HepG2 (cell line): ENCODE data around the gene C14orf93. TPM values are rescaled to one million over a fixed set of nuclear protein-coding genes. Genes with fewer than 3 reads are reported as not detected.

Experiments
- ATF4 ChIP-seq, 2 experiments: fragments of 450-650 bp in 1 of 2; sonication (generic) in 1 of 2; formaldehyde crosslinking; IDR thresholded peaks; 2 replicates each; pipeline versions ENCODE4 v1.5.0 to v1.8.0; 2020 to 2022; ENCODE audit warnings: mild to moderate bottlenecking in 1 of 2, missing genetic modification reagents in 1 of 2
- CBX5 ChIP-seq: sonication (generic); formaldehyde crosslinking; IDR thresholded peaks from 2 replicates; pipeline ENCODE4 v1.4.0; 2020; ENCODE audit warnings: missing genetic modification reagents, borderline replicate concordance
- EHMT2 ChIP-seq: fragments of 200-600 bp; sonication (generic); IDR thresholded peaks from 2 replicates; pipeline ENCODE4 v1.7.0; 2017; ENCODE audit warnings: antibody characterized with exemption, low read depth, low read length, borderline replicate concordance
- ELF1 ChIP-seq: sonication (generic); formaldehyde crosslinking; IDR thresholded peaks from 2 replicates; pipeline ENCODE4 v1.4.0; 2020; ENCODE audit warnings: missing genetic modification reagents
- ELF4 ChIP-seq: sonication (generic); formaldehyde crosslinking; IDR thresholded peaks from 2 replicates; pipeline ENCODE4 v1.5.0; 2020; ENCODE audit warnings: missing genetic modification reagents, mild to moderate bottlenecking, moderate library complexity, borderline replicate concordance
- HMG20A ChIP-seq: IDR thresholded peaks from 2 replicates; pipeline ENCODE4 v1.6.1; 2016; ENCODE audit warnings: borderline replicate concordance
- NAIF1 ChIP-seq: sonication (generic); formaldehyde crosslinking; IDR thresholded peaks from 2 replicates; pipeline ENCODE4 v1.5.0; 2020; ENCODE audit warnings: mild to moderate bottlenecking, missing genetic modification reagents, borderline replicate concordance
- SP4 ChIP-seq: sonication (generic); formaldehyde crosslinking; IDR thresholded peaks from 2 replicates; pipeline ENCODE4 v1.8.1; 2023; ENCODE audit warnings: mild to moderate bottlenecking, missing genetic modification reagents
- XBP1 ChIP-seq: sonication (generic); formaldehyde crosslinking; IDR thresholded peaks from 2 replicates; pipeline ENCODE4 v1.5.0; 2020; ENCODE audit warnings: missing genetic modification reagents
- ZBTB1 ChIP-seq: sonication (generic); formaldehyde crosslinking; IDR thresholded peaks from 2 replicates; pipeline ENCODE4 v1.4.0; 2020; ENCODE audit warnings: missing genetic modification reagents, borderline replicate concordance
- ZFP36 ChIP-seq: fragments of 150-350 bp; IDR thresholded peaks from 2 replicates; pipeline ENCODE4 v1.6.1; 2018; ENCODE audit warnings: borderline replicate concordance, low read length, low read depth; ENCODE audit not compliant: partially characterized antibody
- ZFP36L2 ChIP-seq: sonication (generic); formaldehyde crosslinking; IDR thresholded peaks from 2 replicates; pipeline ENCODE4 v1.4.0; 2020; ENCODE audit warnings: missing genetic modification reagents
- ZNF614 ChIP-seq: IDR thresholded peaks from 2 replicates; pipeline ENCODE4 v1.6.1; 2018; ENCODE audit warnings: missing biosample characterization, missing genetic modification reagents, inconsistent platforms, borderline replicate concordance
- ZNF768 ChIP-seq: sonication (generic); formaldehyde crosslinking; IDR thresholded peaks from 2 replicates; pipeline ENCODE4 v1.4.0; 2020; ENCODE audit warnings: missing genetic modification reagents
- ZNF792 ChIP-seq: IDR thresholded peaks from 2 replicates; pipeline ENCODE4 v1.6.1; 2016
- polyA plus RNA-seq, 8 experiments: library from polyadenylated mRNA; depleted of rRNA in 3 of 8; stranded (reverse) in 7 of 8; unstranded in 1 of 8; fragments of >200 nt; fragmentation: Illumina TruSeq in 4 of 8; extraction: Trizol in 4 of 8; gene quantifications; 2 replicates each; pipeline versions ENCODE4 v1.2.1 to v1.2.3, GENCODE V29; 2011 to 2016; ENCODE audit warnings: low read depth in 4 of 8, missing spikeins in 1 of 8, mixed read lengths in 1 of 8; ENCODE audit not compliant: insufficient read depth in 1 of 8
- total RNA-seq, 5 experiments: library from RNA; depleted of rRNA; stranded (reverse); fragments of >200 nt; fragmentation: Illumina TruSeq; extraction: Trizol; gene quantifications; 2 replicates each; pipeline ENCODE4 v1.2.3, GENCODE V29; 2016; ENCODE audit warnings: low read depth in 1 of 5
- TF ChIP-seq, protein P1 (sequence below): sonication (generic); formaldehyde crosslinking; conservative IDR thresholded peaks from 2 replicates; pipeline ENCODE4 v1.8.1; 2023; ENCODE audit warnings: missing genetic modification reagents
- TF ChIP-seq, protein P2 (sequence below): IDR thresholded peaks from 2 replicates; pipeline ENCODE4 v1.6.1; 2016; ENCODE audit warnings: low read depth, borderline replicate concordance
- TF ChIP-seq, protein P3 (sequence below), 2 experiments: sonication (generic) in 1 of 2; formaldehyde crosslinking in 1 of 2; IDR thresholded peaks; 2 replicates each; pipeline versions ENCODE4 v1.4.0 to v1.6.1; 2016 to 2020; ENCODE audit warnings: borderline replicate concordance in 1 of 2, low read depth in 1 of 2, mild to moderate bottlenecking in 1 of 2, missing genetic modification reagents in 1 of 2
- TF ChIP-seq, protein P4 (sequence below): sonication (generic); formaldehyde crosslinking; IDR thresholded peaks from 2 replicates; pipeline ENCODE4 v1.8.0; 2022; ENCODE audit warnings: mild to moderate bottlenecking, missing genetic modification reagents; ENCODE audit not compliant: insufficient replicate concordance

The C14orf93 gene
- total and polyA plus RNA-seq, 2 of the 13 experiments (the other 11 are each of a cell fraction or from before 2014, with no cell fraction given) = 11.4 to 22.5 TPM

DNA sequence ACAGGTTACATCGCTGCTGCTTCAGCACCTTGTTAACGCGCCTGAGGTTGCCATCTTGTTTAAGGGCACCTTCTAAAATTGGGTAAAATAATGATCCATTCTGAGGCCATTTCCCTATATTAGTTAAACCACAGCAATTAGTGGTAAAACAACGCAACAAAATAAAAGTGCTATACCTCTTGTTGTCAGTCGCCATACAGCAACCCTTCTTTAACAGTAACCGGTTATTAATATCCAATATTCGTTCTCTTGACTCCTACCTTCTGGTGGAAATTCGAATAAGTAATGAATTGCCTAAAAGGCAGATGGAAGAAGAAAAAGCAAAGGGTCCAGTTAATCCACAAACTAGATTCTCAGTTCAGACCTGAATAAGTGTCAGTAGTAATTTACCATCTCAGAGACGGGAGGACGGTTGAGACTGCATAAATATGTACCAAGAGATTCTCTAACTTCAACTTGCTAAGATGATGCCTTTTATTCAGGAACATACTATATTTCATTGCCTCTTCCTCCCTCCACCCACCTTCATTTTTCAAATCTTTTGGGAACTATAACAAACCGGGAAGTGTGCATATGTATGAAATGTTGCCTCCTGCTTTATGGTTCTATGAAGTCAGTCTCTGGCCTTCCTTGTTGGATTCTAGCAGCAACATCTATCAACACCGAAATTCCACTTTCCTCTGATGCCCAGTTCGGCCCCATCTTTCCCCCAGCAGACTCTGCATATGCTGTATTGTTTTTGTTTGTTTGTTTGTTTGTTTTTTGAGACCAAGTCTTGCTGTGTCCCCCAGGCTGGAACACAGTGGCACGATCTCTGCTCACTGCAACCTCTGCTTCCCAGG, 25.6 kb upstream of the C14orf93 start (continued):
- TF ChIP-seq, protein P1, sequence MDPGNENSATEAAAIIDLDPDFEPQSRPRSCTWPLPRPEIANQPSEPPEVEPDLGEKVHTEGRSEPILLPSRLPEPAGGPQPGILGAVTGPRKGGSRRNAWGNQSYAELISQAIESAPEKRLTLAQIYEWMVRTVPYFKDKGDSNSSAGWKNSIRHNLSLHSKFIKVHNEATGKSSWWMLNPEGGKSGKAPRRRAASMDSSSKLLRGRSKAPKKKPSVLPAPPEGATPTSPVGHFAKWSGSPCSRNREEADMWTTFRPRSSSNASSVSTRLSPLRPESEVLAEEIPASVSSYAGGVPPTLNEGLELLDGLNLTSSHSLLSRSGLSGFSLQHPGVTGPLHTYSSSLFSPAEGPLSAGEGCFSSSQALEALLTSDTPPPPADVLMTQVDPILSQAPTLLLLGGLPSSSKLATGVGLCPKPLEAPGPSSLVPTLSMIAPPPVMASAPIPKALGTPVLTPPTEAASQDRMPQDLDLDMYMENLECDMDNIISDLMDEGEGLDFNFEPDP (CRISPR knock-in tag) = 0 out of 2 replicates have a peak, but pooled peaks have one; percentile 62
- TF ChIP-seq, protein P2, sequence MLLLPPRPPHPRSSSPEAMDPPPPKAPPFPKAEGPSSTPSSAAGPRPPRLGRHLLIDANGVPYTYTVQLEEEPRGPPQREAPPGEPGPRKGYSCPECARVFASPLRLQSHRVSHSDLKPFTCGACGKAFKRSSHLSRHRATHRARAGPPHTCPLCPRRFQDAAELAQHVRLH (CRISPR knock-in tag) = 0 out of 2 replicates have a peak, but pooled peaks have one; percentile 0
- TF ChIP-seq ZFP36L2 (0 out of 2 replicates have a peak, but pooled peaks have one; percentile 65), ZNF614 (CRISPR knock-in tag) (peak; percentile 10; the same call in 1 of the 2 replicates), ZNF792 (CRISPR knock-in tag) (peak; percentile 15; the same call in 1 of the 2 replicates), ATF4 (CRISPR knock-in tag; IDR thresholded peaks at IDR 0.05) (no peak), CBX5 (no peak), ELF1 (0 out of 2 replicates have a peak, but pooled peaks have one; percentile 11), SP4 (CRISPR knock-in tag) (no peak), HMG20A (peak; percentile 7; the same call in 1 of the 2 replicates), ZFP36 (peak; percentile 7), ELF4 (CRISPR knock-in tag) (peak; percentile 5; the same call in 1 of the 2 replicates), ZNF768 (CRISPR knock-in tag) (no peak), NAIF1 (no peak), EHMT2 (peak; percentile 94), XBP1 (0 out of 2 replicates have a peak, but pooled peaks have one; percentile 7), ZBTB1 (0 out of 2 replicates have a peak, but pooled peaks have one; percentile 59)
- TF ChIP-seq, protein P3, sequence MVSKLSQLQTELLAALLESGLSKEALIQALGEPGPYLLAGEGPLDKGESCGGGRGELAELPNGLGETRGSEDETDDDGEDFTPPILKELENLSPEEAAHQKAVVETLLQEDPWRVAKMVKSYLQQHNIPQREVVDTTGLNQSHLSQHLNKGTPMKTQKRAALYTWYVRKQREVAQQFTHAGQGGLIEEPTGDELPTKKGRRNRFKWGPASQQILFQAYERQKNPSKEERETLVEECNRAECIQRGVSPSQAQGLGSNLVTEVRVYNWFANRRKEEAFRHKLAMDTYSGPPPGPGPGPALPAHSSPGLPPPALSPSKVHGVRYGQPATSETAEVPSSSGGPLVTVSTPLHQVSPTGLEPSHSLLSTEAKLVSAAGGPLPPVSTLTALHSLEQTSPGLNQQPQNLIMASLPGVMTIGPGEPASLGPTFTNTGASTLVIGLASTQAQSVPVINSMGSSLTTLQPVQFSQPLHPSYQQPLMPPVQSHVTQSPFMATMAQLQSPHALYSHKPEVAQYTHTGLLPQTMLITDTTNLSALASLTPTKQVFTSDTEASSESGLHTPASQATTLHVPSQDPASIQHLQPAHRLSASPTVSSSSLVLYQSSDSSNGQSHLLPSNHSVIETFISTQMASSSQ (IDR thresholded peaks at IDR 0.05; ENCODE audit: low read depth) = no peak
- TF ChIP-seq, protein P3 (CRISPR knock-in tag; IDR thresholded peaks at IDR 0.05; ENCODE audit: borderline replicate concordance) = no peak
- TF ChIP-seq, protein P4, sequence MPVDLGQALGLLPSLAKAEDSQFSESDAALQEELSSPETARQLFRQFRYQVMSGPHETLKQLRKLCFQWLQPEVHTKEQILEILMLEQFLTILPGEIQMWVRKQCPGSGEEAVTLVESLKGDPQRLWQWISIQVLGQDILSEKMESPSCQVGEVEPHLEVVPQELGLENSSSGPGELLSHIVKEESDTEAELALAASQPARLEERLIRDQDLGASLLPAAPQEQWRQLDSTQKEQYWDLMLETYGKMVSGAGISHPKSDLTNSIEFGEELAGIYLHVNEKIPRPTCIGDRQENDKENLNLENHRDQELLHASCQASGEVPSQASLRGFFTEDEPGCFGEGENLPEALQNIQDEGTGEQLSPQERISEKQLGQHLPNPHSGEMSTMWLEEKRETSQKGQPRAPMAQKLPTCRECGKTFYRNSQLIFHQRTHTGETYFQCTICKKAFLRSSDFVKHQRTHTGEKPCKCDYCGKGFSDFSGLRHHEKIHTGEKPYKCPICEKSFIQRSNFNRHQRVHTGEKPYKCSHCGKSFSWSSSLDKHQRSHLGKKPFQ (CRISPR knock-in tag) = no peak
